Upper lobe of left lung (tissue), 6 donors: ENCODE data around the gene SYTL1. TPM values are rescaled to one million over a fixed set of nuclear protein-coding genes. Genes with fewer than 3 reads are reported as not detected.
A peak's percentile ranks its signal among the peaks of the same experiment; 100 is the strongest.

Experiments
- ATAC-seq, 2 donors: fragments of 200-7000 bp; cut with Tn5 transposase; one replicate each; pipeline ENCODE4 v1.9.1; 2022; ENCODE audit warnings: mild to moderate bottlenecking in 2 of 2, moderate library complexity in 2 of 2; ENCODE audit not compliant: low FRiP score in 2 of 2
- DNase-seq, 2 donors: peaks; one replicate each; pipeline ENCODE4 v3.0.0-alpha.2; 2019 to 2020
- H3K27ac ChIP-seq, 4 donors: fragments of 200-600 bp; sonication (generic); one replicate each; pipeline ENCODE4 v1.5.1; 2016 to 2019
- H3K27me3 ChIP-seq, 4 donors: fragments of 200-600 bp; sonication (generic); one replicate each; pipeline ENCODE4 v1.5.1; 2017 to 2019
- H3K36me3 ChIP-seq, 4 donors: fragments of 200-600 bp; sonication (generic); one replicate each; pipeline ENCODE4 v1.5.1; 2016 to 2019
- H3K4me1 ChIP-seq, 4 donors: fragments of 200-600 bp; sonication (generic); one replicate each; pipeline ENCODE4 v1.5.1; 2018 to 2019
- H3K4me3 ChIP-seq, 4 donors: fragments of 200-600 bp; sonication (generic); one replicate each; pipeline ENCODE4 v1.5.1; 2017 to 2019; ENCODE audit warnings: mild to moderate bottlenecking in 2 of 4, moderate library complexity in 1 of 4
- H3K9me3 ChIP-seq, 4 donors: fragments of 200-600 bp; sonication (generic); one replicate each; pipeline ENCODE4 v1.5.1; 2018 to 2019
- EP300 ChIP-seq, 4 donors: sonication (generic); formaldehyde crosslinking; IDR thresholded peaks; one replicate each; pipeline ENCODE4 v1.5.1; 2017; ENCODE audit warnings: antibody characterized with exemption in 4 of 4, control low read depth in 2 of 4
- POLR2A ChIP-seq, 4 donors: fragments of 450-650 bp; IDR thresholded peaks; one replicate each; pipeline ENCODE4 v1.5.1; 2016 to 2017; ENCODE audit warnings: antibody characterized with exemption in 4 of 4, mild to moderate bottlenecking in 2 of 4
- POLR2AphosphoS5 ChIP-seq, 2 donors: sonication (generic); formaldehyde crosslinking; IDR thresholded peaks; one replicate each; pipeline ENCODE4 v1.5.1; 2017; ENCODE audit warnings: antibody characterized with exemption in 2 of 2
- WGBS, 2 donors: methylation state at CpG; one replicate each; pipeline ENCODE4 v1.1.5; 2017 to 2018; 5-methylcytosine and 5-hydroxymethylcytosine counted together
- total RNA-seq, 6 donors: library from RNA; depleted of rRNA in 4 of 6; stranded (reverse); fragments of >200 nt in 4 of 6; gene quantifications; one replicate each; pipeline versions ENCODE4 v1.1.0 to v1.2.1, GENCODE V29; 2016 to 2021
- TF ChIP-seq, protein P1 (sequence below), 6 experiments: fragments of 450-650 bp in 4 of 6; fragments of 200-600 bp in 2 of 6; sonication (generic) in 2 of 6; IDR thresholded peaks; one replicate each; pipeline ENCODE4 v1.5.1; 2016 to 2019; ENCODE audit warnings: antibody characterized with exemption in 6 of 6
- donor health status: DM: no; HTN: no; CAD: no; lungs with moderate emphysema.
- donor health status: DM: no; HTN: yes; CAD: no; lungs with severe emphysema.

Gene SYTL1
- total RNA-seq, 6 donors from 2014 or later: 28.7 to 74.4 (median 44.1) TPM

DNA sequence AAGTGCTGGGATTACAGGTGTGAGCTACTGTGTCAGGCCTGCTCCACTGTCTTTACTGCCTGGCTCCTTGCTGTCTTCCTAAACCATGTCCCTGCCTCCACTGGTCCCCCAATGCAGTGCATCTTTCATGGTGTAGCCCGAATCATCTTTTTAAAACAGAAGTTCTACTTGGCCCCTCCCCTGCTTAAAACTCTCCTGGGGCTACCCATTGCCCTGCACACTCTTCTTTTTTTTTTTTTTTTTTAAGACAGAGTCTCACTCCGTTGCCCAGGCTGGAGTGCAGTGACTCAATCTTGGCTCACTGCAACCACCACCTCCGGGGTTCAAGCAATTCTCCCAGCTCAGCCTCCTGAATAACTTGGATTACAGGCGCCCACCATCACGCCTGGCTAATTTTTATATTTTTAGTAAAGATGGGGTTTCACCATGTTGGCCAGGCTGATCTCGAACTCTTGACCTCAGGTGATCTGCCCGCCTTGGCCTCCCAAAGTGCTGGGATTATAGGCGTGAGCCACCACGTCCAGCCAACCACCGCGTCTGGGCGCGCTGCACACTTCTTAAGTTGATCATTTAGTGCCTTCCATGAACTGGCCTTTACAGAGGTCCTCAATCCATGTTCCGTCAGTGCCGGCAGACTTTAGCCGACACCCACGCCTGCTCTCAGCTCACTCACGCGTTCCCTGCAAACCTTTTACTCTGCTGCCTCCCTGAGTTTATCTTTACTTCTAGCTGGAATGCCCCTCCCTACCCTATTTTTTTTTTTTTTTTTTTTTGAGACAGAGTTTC, 30.4 kb downstream of the SYTL1 start:
- Histone ChIP-seq H3K36me3 (peaks cover 0 to 20% (median 0%) of the 10 kb centered on the region in 4 donors), H3K27ac (peak overlapping the region; percentile 64 to 98 (median 84)), H3K9me3 (no peaks in the 10 kb centered on the region), H3K4me3 (peak overlapping the region; percentile 18 to 56 (median 38)), H3K27me3 (no peaks in the 10 kb centered on the region), H3K4me1 (peaks cover 23 to 36% (median 32%) of the 10 kb centered on the region in 4 donors)
- ATAC-seq (no peak), DNase-seq (peak in 1 of 2 donors; percentile 66)
- TF ChIP-seq EP300 (IDR thresholded peaks at IDR 0.05) (no peak), POLR2A (IDR thresholded peaks at IDR 0.05) (no peak), POLR2AphosphoS5 (IDR thresholded peaks at IDR 0.05) (no peak)
- TF ChIP-seq, protein P1, sequence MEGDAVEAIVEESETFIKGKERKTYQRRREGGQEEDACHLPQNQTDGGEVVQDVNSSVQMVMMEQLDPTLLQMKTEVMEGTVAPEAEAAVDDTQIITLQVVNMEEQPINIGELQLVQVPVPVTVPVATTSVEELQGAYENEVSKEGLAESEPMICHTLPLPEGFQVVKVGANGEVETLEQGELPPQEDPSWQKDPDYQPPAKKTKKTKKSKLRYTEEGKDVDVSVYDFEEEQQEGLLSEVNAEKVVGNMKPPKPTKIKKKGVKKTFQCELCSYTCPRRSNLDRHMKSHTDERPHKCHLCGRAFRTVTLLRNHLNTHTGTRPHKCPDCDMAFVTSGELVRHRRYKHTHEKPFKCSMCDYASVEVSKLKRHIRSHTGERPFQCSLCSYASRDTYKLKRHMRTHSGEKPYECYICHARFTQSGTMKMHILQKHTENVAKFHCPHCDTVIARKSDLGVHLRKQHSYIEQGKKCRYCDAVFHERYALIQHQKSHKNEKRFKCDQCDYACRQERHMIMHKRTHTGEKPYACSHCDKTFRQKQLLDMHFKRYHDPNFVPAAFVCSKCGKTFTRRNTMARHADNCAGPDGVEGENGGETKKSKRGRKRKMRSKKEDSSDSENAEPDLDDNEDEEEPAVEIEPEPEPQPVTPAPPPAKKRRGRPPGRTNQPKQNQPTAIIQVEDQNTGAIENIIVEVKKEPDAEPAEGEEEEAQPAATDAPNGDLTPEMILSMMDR (IDR thresholded peaks at IDR 0.05): no peak
- WGBS, 2 donors: 69 to 83% methylated on average over 19 of the region's 19 CpGs

DNA sequence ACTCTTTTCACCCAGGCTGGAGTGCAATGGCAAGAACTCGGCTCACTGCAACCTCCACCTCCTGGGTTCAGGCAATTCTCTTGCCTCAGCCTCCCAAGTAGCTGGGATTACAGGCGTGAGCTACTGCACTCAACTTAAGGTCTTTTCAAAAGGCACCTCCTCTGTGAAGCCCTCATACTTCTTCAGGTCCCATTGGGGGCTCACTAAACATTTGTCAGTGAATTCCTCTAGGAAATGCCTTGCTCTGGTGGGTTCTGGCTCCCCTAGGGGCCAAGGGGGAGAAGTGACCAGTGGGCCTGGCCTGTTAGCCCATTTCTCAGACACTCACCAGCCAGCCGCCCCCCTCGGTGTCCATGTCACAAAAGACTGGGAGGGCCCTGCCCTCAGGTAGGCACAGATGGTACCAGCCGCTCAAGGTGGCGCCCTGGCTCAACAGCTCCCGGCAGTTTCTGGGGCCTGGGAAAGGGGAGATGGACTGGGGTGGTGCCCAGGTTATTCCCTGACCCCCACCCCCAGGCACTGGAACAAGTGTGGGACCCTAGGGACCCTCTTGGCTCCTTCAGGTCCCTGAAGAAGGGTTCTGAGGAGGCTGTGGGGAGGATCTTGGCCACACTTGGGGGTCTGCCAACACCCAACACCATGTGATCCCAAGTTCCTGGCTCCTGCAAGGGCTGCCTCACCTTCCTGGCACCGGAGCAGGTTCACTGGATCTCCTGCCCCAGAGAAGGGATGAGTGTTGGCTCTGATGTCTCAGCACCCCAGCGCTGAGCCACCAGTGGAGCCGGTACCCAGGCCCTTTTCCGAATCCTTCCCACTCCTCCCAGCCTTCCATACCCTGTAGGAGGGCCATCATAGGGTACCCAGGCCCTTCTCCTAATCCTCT, 31.2 kb downstream of the SYTL1 start:
- Histone ChIP-seq H3K27me3 (no peaks in the 10 kb centered on the region), H3K9me3 (no peaks in the 10 kb centered on the region), H3K4me1 (peaks cover 18 to 30% (median 23%) of the 10 kb centered on the region in 4 donors), H3K27ac (peak overlapping the region; percentile 64 to 98 (median 84)), H3K4me3 (peak overlapping the region; percentile 32 to 56 (median 38)), H3K36me3 (peaks cover 0 to 20% (median 0%) of the 10 kb centered on the region in 4 donors)
- DNase-seq: no peak
- no peak for ATAC-seq
- TF ChIP-seq, protein P1 (IDR thresholded peaks at IDR 0.05): peak in 4 of 6 experiments; percentile 19 to 42 (median 35)
- TF ChIP-seq POLR2AphosphoS5 (IDR thresholded peaks at IDR 0.05) (no peak), POLR2A (IDR thresholded peaks at IDR 0.05) (no peak)
- 68 to 75% methylated on average over 8 to 9 of the region's 11 CpGs for WGBS, 2 donors

DNA sequence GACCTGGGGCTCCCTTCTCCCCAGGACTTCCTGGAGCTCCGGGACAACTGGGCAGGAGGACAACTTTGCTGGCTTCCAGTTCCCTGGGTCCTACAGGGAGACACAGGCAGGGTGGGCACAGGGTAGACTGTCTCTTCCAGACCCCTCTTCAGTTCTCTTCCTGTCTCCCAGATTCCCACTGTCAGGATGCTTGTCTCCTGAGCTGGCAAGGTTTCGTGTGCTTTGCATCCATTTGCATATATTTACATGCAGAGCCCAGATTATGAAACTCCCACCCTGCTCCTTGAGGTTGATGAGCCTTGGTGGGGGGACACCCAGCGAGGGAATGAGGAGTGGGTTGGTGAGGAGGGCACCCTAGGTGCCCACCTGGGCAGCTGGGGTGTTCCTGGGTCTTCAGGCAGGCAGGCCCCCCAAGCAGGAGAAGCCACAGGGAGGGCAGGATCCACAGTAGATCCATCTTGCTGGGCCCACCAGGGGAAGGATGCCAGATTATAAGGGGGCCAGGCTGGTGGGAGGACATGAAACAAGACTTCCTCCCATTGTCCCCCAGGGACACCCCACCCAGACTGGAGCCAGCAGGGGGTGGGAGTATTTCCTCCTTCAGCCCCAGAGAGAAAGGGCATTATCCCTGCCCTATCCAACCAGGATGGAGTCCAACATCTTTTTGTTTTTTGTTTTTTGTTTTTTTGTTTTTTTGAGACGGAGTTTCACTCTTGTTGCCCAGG, 32.7 kb downstream of the SYTL1 start, which contains the start of gene FCN3:
TSS of gene FCN3 (minus strand) at position 463 of the 725 bp plus-strand sequence. CDS start at position 457, 6 bp downstream.
- Histone ChIP-seq H3K4me1 (peaks cover 3 to 20% (median 12%) of the 10 kb centered on the region in 4 donors), H3K27ac (peak within 1 kb of the TSS; percentile 64 to 98 (median 84)), H3K4me3 (peak within 1 kb of the TSS; percentile 32 to 56 (median 38)), H3K27me3 (no peaks in the 10 kb centered on the region), H3K36me3 (peaks cover 0 to 20% (median 0%) of the 10 kb centered on the region in 4 donors), H3K9me3 (no peaks in the 10 kb centered on the region)
- no peak for ATAC-seq
- WGBS, 2 donors: 52 to 65% methylated on average over 3 to 4 of the region's 4 CpGs
- no peak for DNase-seq
- TF ChIP-seq EP300 (IDR thresholded peaks at IDR 0.05): peak in 2 of 4 donors; percentile 5 to 25
- TF ChIP-seq, protein P1 (IDR thresholded peaks at IDR 0.05): no peak
- TF ChIP-seq POLR2AphosphoS5 (IDR thresholded peaks at IDR 0.05): peak; percentile 29 to 70
- TF ChIP-seq POLR2A (IDR thresholded peaks at IDR 0.05): peak in 1 of 4 donors; percentile 43

DNA sequence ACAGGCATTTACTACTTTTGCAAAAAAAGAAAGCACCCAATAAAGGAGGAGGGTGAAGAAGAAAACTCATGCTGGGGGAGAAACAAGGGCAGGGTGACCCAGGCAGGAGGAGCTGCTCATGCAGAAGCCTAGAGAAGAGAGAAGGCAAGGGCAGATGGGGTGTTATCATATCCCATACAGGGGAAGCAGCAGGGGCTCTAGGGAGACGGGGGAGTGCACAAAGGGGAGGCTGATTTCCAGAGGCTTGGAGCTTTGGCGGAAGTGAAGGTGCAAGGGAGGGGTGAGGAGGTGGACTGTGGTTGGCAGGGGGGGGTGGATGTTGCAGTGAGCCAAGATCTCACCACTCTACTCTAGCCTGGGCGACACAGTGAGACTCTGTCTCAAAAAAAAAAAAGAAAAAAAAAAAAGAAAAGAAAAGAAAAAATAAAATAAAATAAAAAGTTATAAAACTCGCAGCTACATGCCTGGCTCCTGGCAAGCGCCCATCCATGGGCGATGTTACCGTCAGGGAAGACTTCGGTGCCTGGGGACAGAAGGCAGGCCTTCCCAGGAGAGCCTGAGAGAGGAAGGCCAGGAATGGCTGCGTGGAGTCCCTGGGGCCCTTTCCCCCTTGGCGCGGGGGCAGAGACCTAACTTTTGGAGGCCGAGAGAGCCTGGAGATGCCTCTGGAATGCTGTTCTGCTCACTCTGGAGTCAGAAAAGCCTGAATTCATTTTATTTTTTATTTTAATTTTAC, 36.1 kb downstream of the SYTL1 start:
- H3K36me3 ChIP-seq: peaks cover 0 to 3% (median 0%) of the 10 kb centered on the region in 4 donors
- DNase-seq (no peak), ATAC-seq (no peak)
- no peaks in the 10 kb centered on the region for H3K9me3 ChIP-seq
- H3K27me3 ChIP-seq: no peaks in the 10 kb centered on the region
- 85 to 92% methylated on average over 12 of the region's 12 CpGs for WGBS, 2 donors
- TF ChIP-seq POLR2AphosphoS5 (IDR thresholded peaks at IDR 0.05) (no peak), POLR2A (IDR thresholded peaks at IDR 0.05) (no peak), EP300 (IDR thresholded peaks at IDR 0.05) (no peak)
- TF ChIP-seq, protein P1 (IDR thresholded peaks at IDR 0.05): no peak
- H3K4me1 ChIP-seq: peaks cover 9 to 36% (median 24%) of the 10 kb centered on the region in 4 donors
- H3K27ac ChIP-seq: peak overlapping the region in 2 of 4 donors; percentile 46 to 98
- H3K4me3 ChIP-seq: no peak overlapping the region
